ENCODE data around the gene RAB32.

The RAB32 gene

DNA sequence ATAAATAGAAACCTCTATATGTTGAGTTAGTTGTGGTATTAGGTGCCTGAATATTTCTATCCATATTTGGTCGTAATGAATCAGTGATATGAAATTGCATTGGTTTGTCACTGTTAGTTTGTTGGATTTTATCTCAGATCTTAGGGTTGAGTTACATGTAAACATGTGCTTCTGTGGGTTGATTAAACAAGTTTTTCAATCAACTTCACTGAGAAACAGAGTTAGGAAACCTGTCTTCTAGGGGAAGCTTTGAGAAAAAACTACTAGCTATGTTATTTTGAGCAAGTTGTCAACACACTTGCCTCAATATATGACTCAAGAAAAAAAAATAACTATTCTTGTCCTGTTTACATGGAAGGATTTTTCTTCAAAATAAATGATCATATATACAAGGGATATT lies 40.3 kb downstream of the RAB32 start:
- no peak for DNase-seq

DNA sequence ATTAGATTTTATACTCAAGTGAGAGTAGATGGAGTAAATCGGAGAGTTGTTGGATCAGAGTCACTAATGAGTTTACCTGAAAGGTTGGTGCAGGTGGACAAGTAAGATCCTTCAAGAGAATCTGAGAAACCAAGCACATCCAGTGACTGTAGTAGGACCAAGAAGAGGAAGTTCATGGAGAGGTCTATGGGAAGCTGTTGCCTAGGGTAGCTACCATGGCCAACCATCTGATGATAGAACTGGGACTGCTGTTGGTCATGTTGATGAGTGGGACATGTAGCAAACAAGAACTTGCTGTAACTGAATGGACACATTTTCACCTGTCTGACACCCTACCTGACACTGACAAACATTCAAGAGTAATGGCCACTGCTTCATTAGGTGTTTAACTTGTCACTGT lies 43.8 kb downstream of the RAB32 start:
- DNase-seq: no peak

- DNase-seq: no peak
Observed at GRCh38 chr6:146590492-146590891, 46.9 kb downstream of the RAB32 start.

DNA sequence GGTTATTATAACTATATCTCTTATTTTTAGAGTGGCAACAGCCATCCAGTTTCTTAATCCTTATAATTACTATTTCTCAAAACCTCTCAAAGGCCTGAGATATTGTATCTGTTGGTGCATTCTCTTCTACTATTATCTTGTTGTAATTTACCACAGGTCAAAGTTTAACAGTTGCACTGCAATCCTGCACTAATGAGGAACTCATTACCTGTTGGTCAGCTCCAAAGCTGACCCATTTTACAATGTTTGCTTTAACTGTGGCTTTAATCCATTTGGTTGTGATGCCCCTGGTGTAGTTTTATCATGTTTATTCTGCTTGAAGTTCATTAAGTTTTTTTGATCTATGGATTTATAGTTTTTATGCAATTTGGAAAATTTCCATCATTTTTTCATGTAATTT lies 48.8 kb downstream of the RAB32 start:
- DNase-seq: no peak

DNA sequence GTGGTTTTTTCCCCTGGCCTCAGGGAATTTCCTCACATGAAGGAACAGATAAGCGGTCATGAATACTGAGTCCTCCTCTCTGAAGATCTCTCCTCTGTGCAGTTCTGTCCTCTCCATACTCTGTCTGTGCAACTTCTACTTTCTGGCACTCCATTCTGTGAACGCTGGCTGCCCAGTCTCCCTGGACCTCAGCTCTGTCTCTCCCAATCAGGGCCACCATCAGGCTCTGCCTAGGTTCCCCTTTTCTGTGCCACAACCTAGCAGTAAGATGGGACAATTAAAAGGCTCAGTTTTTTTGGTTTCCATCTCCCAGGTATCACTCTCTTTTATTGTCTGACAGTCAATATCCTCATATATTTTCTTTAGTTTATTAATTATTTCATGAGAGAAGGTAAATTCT lies 50.4 kb downstream of the RAB32 start:
- DNase-seq: no peak

DNA sequence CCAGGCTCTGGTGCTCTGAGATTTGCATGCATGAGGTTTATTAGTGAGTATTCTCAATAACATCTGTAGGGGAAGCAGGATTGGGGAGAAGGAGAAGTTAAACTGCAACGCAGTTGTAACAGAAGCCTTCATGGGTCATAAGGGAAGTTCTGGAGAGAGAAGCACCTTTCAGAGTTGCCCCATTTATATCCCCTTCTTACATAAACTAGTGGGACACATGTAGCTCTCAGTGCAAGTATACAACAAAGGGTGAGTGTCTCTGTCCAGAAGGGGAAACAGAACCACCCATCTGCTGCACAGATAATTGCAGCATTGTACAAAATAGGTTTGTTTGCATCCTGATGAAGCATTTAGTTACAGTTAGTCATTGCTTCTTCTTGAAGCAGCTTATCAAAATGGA lies 50.9 kb downstream of the RAB32 start:
- no peak for DNase-seq

DNA sequence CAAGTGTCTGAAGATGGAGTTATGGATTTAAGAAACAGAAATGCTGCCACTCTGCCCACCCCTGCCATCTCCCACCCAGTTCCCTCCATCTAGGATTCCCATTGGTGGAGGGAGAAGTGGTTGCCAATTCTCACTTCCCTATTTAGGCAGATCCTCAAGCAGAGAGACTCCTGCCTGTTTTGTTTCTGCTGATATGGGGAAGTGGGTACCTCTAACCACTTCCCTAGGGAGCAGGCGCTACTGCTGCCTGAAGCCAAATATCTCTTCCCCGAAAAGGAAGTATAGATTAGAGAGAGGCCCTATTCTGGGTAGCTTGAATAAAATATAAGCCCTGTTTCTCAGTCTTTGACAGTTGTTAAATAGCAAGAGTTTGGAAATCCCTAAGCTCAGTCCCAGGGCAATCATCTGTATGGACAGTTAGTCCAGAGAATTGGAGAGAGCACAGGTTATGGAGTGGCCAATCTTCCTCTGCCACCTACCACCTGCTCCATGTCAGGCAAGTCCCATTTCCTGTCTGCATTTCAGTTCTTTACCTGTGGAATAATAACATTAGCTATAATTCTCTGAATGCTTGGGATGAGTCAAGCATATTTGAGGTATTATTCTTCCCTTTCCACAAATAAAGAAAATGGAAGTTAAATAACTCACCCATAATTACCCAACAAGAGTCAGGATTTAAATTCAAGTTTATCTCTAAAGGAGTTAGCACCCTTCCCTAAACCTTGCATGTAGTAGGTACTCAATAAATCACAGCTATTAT lies 52.5 kb downstream of the RAB32 start:
- DNase-seq: no peak

- DNase-seq: no peak
Observed at GRCh38 chr6:146598772-146599405, 55.3 kb downstream of the RAB32 start, which contains the start of gene ADGB. ADGB (plus strand) TSS chr6:146598972; CDS start chr6:146599041, 69 bp downstream.

DNA sequence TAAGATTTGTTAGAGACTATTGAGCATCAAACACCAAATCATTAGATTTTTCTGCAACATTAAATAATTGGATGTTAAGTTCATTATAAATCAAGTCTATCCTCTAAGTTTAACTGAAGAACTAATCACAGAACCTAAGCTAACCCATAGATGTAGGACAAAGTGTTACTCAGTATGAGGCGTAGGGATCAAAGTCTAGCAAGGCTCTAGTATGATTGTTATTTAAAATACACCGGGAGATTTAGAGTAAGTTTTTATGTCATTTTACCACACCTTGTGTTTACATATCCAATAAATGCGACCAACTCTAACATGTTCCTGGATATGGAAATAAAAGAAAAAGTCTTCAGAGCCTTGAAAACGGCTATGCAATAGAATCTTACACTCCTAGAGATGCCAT lies 57.7 kb downstream of the RAB32 start:
- DNase-seq: no peak

- no peak for DNase-seq
Observed at GRCh38 chr6:146602526-146602925, 58.9 kb downstream of the RAB32 start.

All from NCI-H1048 (cell line).